Measurements from ENCODE around the gene WWOX. TPM values are rescaled to one million over a fixed set of nuclear protein-coding genes. Genes with fewer than 3 reads are reported as not detected.

The WWOX gene
- total and polyA plus RNA-seq, 3 donors from 2014 or later, result 20.6 to 76.7 (median 64.1) TPM

DNA sequence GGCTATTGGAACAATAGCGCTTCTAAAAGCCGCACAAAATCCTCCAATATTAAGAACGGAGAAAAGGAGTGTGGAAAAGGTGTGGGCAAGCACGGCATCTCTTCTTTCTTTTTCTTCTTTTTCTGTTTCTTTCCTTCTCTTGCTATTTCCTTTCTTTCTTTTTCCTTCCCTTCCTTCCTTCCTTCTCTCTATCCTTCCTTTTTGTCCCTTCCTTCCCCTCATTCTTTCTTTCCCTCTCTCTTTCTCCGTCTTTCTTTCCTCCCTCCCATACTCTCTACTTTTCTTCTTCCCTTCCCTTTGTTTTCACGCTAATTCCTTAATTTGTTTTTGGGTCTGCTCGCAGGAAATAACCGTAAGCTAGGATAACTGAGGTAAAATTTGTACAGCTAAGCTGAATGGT lies 1022.9 kb downstream of the WWOX start:
- DNase-seq, result no peak
- TF ChIP-seq, protein P1, sequence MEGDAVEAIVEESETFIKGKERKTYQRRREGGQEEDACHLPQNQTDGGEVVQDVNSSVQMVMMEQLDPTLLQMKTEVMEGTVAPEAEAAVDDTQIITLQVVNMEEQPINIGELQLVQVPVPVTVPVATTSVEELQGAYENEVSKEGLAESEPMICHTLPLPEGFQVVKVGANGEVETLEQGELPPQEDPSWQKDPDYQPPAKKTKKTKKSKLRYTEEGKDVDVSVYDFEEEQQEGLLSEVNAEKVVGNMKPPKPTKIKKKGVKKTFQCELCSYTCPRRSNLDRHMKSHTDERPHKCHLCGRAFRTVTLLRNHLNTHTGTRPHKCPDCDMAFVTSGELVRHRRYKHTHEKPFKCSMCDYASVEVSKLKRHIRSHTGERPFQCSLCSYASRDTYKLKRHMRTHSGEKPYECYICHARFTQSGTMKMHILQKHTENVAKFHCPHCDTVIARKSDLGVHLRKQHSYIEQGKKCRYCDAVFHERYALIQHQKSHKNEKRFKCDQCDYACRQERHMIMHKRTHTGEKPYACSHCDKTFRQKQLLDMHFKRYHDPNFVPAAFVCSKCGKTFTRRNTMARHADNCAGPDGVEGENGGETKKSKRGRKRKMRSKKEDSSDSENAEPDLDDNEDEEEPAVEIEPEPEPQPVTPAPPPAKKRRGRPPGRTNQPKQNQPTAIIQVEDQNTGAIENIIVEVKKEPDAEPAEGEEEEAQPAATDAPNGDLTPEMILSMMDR (IDR thresholded peaks at IDR 0.05), result no peak
- TF ChIP-seq POLR2A (IDR thresholded peaks at IDR 0.05), result no peak
- H3K27me3 ChIP-seq, result no peaks in the 10 kb centered on the region
- intact Hi-C loops (cut with DNase I; ENCODE audit: low total_unique reads), result no loop called here
- H3K4me1 ChIP-seq, result no peaks in the 10 kb centered on the region
- WGBS, 2 donors, result 81 to 84% methylated on average over 8 of the region's 8 CpGs
- H3K9me3 ChIP-seq, result no peaks in the 10 kb centered on the region
- H3K27ac ChIP-seq, result no peak overlapping the region
- no peak overlapping the region for H3K4me3 ChIP-seq
- H3K36me3 ChIP-seq (ENCODE audit: low read depth, missing control alignments), result no peaks in the 10 kb centered on the region

DNA sequence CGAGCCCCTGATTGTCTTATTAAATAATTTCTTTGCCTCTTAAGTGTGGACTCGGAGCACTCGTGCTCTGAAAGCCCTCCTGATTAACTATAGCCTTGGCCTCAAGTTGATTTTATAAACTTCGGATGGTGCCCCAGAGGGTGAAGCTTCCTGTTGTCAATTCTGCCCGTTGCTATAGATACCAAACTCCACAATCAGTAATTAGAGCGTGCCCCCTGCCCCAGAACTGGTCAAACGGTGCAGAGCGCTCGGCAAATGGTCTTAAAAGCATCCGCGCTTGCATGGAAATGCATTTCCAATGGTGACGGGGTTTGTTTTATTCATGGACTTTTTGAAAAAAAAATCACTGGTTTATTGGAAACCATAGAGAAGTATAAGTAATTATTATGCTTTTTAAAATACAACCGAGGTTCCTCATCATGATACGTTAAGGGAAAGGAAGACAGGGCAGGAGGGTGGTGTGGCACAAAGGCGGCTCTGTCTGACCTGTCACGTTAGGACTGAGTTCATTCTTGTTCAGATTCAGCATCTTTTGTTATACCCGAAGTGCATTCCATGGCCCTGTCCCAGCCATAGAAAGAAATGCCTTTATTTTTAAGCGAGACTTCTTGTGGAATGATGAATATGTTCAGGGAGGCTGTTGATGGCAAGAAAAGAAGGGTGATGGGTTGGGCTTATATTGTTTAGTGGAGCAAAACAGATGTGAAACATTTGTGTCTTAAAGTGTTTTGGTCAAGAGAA lies 1024.7 kb downstream of the WWOX start:
- DNase-seq, result no peak
- Histone ChIP-seq H3K27me3 (no peaks in the 10 kb centered on the region), H3K4me1 (no peaks in the 10 kb centered on the region), H3K9me3 (no peaks in the 10 kb centered on the region), H3K4me3 (no peak overlapping the region), H3K27ac (no peak overlapping the region), H3K36me3 (ENCODE audit: low read depth, missing control alignments) (no peaks in the 10 kb centered on the region)
- intact Hi-C loops (cut with DNase I; ENCODE audit: low total_unique reads), result no loop called here
- WGBS, 2 donors, result 87 to 88% methylated on average over 18 of the region's 18 CpGs
- TF ChIP-seq POLR2A (IDR thresholded peaks at IDR 0.05), result no peak
- TF ChIP-seq, protein P1 (IDR thresholded peaks at IDR 0.05), result no peak

DNA sequence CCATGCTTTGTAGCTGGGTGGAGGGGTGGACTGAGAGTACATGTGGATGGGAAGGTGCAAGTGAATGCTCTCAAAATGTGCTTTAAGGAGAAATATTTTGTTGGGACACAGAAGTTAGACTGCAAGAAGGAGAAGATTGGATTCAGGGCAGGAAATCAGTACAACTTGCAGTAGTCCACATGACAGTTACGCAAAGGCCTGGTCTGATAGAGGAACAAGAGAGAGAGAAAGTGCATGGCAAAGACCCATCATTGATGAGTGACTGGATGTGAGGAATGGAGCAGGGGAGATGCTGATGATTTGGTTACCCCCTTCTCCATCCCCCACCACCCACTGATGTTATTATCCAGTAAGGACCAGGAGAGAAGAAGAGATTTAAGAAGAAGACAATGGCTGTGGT lies 1028.3 kb downstream of the WWOX start:
- no peak for DNase-seq
- TF ChIP-seq POLR2A (IDR thresholded peaks at IDR 0.05), result no peak
- TF ChIP-seq, protein P1 (IDR thresholded peaks at IDR 0.05), result no peak
- intact Hi-C loops (cut with DNase I; ENCODE audit: low total_unique reads), result no loop called here
- no peaks in the 10 kb centered on the region for H3K9me3 ChIP-seq
- H3K36me3 ChIP-seq (ENCODE audit: low read depth, missing control alignments), result no peaks in the 10 kb centered on the region
- H3K27me3 ChIP-seq, result no peaks in the 10 kb centered on the region
- WGBS, 2 donors, result 96 to 100% methylated on average over 1 of the region's 1 CpG
- no peaks in the 10 kb centered on the region for H3K4me1 ChIP-seq
- H3K27ac ChIP-seq, result no peak overlapping the region
- H3K4me3 ChIP-seq, result no peak overlapping the region

DNA sequence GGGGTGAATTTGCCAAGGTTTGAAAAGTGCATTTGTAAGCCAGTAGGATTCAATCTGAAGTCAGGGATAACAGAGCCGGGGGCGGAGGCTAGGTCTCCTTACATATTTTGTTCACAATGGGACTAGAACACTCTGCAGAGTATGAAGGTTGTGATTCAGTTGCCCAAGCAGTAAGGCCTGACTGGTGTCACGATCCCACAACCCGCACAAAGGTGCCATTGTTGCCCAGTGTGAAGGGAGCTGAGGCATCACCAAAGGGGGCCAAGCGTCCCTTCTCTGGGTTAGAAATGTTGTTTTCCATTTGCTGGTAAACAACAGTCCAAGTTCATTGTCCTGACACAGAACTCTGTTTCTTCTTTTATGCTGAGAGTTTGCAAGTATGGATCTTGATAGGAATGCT lies 1029.3 kb downstream of the WWOX start:
- intact Hi-C loops (cut with DNase I; ENCODE audit: low total_unique reads), result no loop called here
- no peak overlapping the region for H3K27ac ChIP-seq
- H3K9me3 ChIP-seq, result no peaks in the 10 kb centered on the region
- TF ChIP-seq, protein P1 (IDR thresholded peaks at IDR 0.05), result no peak
- TF ChIP-seq POLR2A (IDR thresholded peaks at IDR 0.05), result no peak
- H3K36me3 ChIP-seq (ENCODE audit: low read depth, missing control alignments), result no peaks in the 10 kb centered on the region
- DNase-seq, result no peak
- WGBS, 2 donors, result 92 to 93% methylated on average over 5 of the region's 5 CpGs
- H3K27me3 ChIP-seq, result no peaks in the 10 kb centered on the region
- H3K4me3 ChIP-seq, result no peak overlapping the region
- H3K4me1 ChIP-seq, result no peaks in the 10 kb centered on the region

DNA sequence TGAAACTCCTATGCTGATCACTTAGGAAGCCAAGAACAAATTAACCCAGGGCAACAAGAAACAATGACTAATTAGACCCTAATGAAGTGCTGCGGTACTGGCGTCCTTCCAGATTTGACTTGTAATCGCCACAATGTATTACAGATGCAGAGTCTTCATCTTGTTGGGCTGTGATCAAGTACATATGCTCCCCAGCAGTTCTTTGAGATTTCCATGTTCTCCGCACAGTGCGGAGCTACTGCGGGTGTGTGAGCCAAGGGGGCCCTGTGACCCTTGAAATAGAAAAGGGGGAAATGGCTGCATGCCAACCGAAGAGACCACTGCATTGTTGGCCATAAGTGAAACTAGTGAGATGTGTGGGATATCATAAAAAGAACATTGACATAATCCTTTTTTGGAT lies 1031.2 kb downstream of the WWOX start:
- 63 to 70% methylated on average over 7 of the region's 7 CpGs for WGBS, 2 donors

More for the DNA sequence above, 1031.2 kb downstream of the WWOX start:
- DNase-seq, result no peak
- TF ChIP-seq POLR2A (IDR thresholded peaks at IDR 0.05), result no peak
- TF ChIP-seq, protein P1 (IDR thresholded peaks at IDR 0.05), result no peak
- H3K9me3 ChIP-seq, result no peaks in the 10 kb centered on the region
- intact Hi-C loops (cut with DNase I; ENCODE audit: low total_unique reads), result no loop called here
- no peaks in the 10 kb centered on the region for H3K4me1 ChIP-seq
- H3K36me3 ChIP-seq (ENCODE audit: low read depth, missing control alignments), result no peaks in the 10 kb centered on the region
- no peak overlapping the region for H3K27ac ChIP-seq
- no peaks in the 10 kb centered on the region for H3K27me3 ChIP-seq
- H3K4me3 ChIP-seq, result no peak overlapping the region
